Hepatic stellate cell (primary cell): ENCODE results near the gene NPC1L1.
"Not testable (repeated sequence)": the region's sequence is repeated elsewhere in the genome, so short reads cannot be mapped to it uniquely, and the experiment has no call there.

Experiments
- DNase-seq: peaks from one replicate; pipeline ENCODE4 v3.0.0; 2011; ENCODE audit warnings: low spot score

NPC1L1 gene

DNA sequence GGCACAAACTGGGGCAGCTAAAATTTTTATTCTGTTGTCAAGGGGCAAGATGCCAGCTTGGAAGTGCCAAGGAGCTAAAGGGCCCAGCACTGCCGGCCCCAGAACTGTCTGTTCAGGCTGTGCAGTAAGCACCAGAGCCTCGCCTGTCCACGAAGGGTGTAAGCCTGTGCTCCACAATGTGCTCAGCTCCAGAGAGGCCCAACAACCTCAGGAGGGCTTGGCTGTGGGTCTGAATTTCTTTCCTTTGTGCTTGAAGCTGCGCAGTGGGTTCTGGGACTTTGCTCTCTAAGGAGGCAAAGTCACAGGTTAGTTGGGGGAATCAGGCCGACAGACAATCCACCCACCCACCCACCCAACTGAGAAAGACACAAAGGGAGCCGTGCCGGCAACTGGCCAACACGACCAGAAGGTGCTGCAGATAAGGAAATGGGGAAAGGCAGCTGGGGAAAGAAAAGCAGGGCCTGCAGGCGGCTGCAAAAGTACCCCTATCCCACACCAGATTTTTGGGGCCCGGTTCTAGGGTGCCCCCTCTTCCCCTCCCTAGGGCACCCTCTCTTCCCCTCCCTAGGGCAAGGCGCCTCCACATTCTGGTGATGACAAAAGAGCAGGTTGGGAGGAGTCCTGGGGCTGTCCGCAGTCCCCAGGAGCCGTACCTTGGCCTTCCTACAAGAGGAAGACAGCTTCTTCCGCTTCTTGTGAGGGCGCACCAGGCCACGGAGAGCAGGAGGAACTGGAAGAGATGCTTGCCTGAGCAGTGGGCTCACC is 24.8 kb upstream of the NPC1L1 start:
- no peak for DNase-seq

DNA sequence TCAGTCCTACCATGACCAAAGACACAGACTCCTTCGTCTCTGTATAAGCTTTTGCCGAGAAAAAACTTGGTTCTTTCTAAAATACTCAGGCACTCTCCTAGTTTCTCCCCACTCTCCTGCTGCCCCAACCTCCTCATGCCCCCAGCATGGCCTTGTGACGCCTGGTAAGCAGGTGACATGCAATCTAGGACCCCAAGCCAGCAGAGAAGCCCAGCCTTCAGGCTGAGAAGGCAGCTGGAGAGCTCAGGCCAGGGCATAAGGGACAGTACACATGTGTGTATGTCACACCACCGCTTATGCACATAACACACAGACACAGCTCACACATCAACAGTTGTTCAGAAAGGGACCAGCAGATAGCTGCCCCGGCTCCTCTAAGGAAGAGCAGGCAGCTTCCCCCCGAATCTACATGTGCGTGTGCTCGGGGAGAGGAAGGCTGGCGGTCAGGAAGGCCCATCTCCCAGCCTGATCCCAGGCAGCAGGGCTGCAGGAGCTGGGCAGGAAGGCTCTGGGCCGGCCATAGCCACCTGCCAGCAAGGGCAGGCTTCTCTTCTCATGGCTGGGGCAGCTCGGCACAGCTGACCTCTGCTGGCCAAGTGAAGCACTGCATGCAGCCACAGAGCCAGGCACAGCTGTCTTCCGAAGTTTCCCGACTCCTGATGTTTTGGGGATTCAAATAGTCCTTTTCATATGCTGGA is 24.1 kb upstream of the NPC1L1 start:
- peak; percentile 65 for DNase-seq

DNA sequence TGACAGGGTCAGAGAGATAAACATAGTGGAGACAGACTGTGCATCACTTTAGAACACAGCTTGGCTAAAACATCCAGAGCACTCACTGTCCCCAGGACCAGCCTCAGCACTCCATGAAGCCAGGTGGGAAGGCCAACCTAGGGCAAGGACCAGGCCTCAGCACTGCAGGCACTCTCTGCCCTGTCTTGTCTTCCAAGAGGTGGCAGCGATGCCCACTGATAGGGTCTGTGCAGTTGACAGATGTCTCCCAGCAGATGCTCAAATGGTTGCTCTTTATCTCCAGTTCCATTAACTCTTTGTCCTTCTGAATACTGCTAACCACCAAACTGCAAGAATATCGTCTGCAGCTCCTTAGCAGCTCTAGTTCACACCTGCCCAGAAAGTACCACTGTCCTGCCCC is 23.5 kb upstream of the NPC1L1 start:
- DNase-seq, result no peak

DNA sequence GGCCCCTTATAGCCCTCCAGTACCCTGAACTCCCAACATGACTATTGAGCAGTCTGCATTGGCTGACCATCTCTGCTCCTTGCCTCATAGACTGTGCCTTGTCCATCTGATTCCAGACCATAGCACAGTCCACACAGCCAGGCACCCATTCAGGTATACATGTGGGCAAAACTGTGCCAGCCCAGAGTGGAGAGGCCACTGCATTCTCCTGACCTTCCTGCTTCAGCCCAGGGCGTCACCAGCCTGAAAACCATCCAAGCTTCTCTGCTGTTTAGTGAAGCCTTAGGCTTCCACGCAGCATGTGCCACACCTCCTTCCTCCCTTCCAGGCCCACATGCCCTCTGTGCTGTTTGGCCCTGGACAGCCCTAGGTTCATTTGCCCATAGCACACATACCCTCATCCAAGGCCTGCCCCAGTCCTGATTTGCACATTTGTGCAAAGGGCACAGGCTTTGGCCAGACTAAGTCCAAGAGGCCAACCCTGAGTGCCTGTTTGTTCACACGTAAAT is 22.1 kb upstream of the NPC1L1 start:
- no peak for DNase-seq

DNA sequence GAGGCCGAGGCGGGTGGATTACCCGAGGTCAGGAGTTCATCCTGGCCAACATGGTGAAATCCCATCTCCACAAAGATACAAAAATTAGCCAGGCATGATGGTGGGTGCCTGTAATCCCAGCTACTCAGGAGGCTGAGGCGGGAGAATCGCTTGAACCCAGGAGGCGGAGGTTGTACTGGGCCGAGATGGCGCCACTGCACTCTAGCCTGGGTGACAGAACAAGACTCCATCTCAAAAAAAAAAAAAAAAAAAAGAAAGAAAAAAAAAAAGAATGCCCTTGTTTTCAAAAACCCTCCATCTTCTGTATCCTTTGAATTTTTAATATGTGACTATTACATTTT is 21.5 kb upstream of the NPC1L1 start:
- not testable (repeated sequence) for DNase-seq

DNA sequence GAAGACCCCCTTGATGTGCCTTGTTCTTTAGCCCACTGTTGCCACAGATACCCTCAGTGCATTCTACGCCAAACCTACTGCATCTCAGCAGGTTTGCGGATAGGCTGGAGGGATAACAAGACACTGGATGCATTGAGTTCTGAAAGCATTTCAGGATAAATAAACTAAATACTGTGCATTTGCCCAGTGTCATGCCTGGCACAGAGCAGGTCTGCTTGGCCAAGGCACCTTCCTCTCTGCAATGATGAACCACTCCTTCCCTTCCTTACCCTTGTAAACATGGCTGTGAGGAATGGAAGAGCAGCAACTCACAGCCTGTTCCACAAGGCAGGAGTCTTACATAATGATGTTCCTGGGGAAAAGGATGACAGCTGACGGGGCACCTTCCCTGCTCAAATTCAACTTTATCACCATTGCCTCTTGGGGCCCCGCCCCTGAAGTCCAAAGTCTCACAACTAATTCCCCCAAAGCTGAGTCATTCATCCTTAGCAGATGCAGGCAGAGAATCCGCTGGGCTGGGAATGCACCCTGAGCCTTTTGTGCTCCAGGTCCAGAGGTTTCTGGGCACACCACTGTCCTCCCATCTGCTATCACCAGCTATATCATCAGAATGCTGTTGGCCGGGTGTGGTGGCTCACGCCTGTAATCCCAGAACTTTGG is 21.0 kb upstream of the NPC1L1 start:
- no peak for DNase-seq

DNA sequence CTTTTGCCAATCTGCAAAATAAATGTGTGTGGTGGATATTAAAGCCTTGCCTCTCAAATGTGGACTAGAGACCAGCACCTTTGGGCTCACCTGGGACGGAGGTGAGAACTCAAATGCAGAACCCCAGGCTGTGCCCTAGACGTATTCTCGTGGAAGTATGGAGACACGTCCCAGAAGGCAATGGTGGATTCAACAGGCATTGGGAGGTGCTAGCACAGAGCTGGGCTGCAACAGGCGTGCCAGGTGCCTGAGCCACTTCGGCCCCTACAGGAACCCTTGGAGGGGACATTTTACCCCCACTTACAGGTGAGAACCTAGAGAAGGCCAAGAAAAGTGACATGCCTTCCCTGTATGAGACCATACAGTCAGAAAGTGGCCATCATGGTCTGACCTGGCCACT is 20.4 kb upstream of the NPC1L1 start:
- DNase-seq, result no peak

DNA sequence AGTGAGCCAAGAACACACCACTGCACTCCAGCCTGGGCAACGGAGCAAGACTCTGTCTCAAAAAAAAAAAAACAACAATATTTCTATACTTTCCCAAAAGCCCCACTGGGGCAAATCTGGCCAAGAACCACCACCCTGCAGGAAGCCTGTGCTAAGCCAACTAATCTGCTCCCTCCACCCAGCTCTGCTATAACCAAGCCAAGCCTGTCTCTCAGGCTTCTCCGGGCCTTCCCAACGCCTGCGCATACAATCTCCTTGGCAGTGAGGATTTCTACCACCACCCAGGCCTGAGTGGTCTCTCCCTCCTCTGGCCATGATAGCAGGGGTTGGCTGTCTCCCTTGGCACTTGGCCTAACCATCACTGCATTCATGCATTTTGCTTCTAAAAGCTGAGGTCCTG is 18.4 kb upstream of the NPC1L1 start:
- no peak for DNase-seq

DNA sequence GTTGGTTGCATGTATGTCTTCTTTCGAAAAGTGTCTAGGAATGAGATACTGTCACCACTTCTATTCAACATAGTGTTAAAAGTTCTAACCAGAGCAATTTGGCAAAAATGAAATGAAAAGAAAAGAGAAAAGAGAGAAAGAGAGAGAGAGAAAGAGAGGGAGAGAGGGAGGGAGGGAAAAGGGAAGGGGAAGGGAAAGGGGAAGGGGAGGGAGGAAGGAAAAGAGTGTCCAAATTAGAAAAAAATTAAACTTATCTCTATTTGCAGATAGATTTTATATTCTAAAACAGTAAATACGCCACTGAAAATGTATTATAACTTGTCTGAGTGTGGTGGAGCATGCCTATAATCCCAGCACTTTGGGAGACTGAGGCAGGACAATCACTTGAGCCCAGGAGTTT is 16.4 kb upstream of the NPC1L1 start:
- DNase-seq, result no peak

DNA sequence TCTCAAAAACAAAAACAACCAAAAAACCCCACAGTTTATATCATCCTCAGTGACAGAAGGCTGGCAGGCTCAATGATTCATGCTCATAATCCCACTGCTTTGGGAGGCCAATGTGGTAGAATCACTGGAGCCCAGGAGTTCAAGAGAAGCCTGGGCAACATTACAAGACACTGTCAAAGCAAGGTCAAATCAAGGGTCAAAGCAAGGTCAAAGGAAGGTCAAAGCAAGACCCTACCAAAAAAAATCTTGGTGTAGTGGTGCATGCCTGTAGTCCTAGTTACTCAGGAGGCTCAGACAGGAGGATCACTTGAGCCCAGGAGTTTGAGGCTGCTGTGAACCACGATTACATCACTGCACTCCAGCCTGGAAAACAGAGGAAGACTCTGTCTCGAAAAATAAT is 14.2 kb upstream of the NPC1L1 start:
- DNase-seq, result no peak

DNA sequence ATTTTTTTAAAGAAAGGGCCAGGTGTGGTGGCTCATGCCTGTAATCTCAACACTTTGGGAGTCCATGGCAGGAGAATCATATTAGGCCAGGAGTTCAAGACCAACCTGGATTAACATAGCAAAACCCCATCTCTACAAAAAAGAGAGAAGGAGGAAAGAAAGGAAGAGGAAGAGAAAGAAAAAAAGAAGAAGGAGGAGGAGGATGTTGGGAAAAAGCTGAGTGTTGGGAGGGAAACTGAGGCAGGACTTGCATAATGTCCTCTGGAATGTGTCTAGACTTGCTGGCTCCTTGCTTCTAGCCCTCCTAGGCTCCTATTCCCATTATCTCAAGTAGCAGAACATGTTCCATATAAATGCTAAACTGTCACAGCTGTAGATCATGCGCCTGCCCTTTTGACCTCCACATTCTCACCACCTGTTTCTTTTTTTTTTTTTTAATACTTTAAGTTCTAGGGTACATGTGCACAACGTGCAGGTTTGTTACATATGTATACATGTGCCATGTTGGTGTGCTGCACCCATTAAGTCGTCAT is 11.4 kb upstream of the NPC1L1 start:
- not testable (repeated sequence) for DNase-seq

DNA sequence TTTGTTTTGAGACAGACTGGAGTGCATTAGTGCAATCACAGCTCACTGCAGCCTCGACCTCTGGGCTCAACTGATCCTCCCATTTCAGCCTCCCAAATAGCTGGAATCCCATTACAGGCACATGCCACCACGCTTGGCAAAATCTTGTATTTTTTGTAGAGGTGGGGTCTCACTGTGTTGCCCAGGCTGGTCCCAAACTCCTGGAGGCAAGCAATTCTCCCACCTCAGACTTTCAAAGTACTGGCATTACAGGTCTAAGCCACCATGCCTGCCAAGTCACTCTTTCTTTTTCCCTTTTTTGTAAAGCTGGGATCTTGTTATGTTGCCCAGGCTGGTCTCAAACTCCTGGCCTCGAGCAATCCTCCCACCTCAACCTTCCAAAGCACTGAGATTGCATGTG is 8.3 kb upstream of the NPC1L1 start:
- no peak for DNase-seq

DNA sequence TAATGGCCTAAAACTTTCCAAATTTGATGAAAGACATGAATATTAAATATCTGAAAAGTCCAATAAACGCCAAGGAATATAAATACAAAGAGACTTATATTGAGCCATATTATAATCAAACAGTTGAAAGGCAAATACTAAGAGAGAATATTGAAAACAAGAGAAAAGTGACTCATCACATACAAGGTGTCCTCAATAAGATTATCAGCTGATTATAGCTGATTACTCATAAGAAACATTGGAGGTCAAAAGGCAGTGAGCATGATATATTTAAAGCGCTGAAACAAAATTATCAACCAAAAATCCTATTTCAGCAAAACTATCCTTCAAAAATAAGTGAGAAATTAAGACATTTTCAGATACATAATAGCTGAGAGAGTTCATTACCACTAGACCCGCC is 7.8 kb upstream of the NPC1L1 start:
- no peak for DNase-seq

DNA sequence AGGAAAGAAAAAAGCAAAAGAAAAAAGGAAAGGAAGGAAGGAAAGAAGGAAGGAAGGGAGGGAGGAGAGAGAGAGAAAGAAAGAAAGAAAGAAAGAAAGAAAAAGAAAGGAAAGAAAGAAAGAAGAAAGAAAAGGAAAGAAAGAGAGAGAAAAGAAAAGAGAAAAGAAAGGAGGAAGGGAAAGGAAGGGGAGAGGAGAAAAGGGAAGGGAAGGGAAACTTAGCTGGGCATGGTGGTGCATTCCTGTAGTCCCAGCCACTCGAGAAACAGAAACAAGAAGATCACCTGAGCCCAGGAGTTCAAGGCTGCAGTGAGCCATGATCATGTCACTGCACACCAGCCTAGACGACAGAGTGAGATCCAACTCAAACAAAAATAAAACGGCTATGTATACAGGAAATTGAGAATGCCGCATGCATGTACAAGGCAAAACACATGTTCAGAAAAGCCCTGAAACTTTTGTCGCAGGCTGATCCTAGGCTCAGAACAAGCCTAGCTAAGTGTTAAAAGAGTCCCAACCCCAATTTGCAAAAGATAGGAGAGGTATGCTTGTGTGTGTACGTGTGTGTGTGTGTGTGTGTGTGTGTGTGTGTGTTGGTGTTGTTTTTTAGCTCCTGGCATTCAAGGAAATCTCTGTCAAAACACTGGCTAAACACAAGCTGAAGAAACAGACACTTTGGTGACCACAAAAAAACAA is 6.6 kb upstream of the NPC1L1 start:
- DNase-seq, result no peak

DNA sequence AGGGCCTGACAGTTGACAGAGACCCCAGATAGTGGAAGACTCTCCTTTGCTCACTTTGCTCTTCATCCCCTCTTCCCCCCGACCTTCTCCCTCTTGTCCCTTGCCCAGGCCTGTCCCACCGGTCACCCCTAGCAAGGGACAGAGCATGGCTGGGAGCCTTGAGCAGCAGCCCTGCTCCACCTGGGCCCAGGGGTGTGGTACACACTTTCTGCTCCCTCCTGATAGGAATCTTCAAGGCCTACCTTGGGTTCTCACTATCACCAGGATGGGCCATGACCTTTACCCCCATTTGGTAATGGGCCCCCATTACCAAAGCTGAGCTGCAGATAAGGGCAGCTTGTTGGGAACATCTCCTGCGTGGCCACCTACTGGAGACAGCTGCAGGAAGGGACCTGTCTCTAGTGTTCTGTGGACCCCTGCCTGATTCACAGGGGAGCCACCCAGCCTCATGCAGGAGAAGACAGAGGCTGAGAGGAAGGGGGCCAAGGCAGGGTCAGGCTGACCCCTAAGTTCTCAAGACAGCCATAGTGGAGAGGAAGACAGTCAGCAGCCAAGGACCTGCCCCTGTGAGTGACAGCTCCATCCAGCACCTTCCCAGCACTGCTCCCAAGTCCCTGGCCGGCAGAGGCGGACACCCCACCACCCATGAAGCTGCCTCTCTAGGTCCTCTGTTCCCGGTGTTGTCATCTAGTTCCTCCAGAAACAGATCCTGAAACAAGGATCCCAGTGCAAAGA is 913 bp upstream of the NPC1L1 start:
- no peak for DNase-seq

DNA sequence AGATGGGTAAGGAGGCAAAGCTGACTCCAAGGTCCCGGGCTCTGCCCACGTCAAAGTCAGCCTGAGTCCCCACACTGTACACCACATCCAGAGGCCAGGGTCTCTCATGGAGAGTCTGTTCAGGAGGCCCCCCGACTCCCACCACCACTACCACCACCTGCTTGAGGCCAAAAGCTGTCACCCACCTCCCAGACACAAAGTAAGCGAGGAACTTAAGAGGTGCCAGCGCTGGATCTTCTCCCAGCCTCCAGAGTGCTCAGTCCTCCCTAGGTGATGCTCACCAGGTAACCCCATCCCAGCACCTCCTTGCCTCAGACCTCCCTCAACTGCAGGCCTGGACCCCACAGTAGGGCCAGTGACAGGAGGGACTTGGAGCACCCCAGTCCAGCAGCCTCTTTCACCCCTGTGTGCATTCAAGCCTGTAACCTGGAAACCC is 520 bp downstream of the NPC1L1 start:
- DNase-seq, result no peak

DNA sequence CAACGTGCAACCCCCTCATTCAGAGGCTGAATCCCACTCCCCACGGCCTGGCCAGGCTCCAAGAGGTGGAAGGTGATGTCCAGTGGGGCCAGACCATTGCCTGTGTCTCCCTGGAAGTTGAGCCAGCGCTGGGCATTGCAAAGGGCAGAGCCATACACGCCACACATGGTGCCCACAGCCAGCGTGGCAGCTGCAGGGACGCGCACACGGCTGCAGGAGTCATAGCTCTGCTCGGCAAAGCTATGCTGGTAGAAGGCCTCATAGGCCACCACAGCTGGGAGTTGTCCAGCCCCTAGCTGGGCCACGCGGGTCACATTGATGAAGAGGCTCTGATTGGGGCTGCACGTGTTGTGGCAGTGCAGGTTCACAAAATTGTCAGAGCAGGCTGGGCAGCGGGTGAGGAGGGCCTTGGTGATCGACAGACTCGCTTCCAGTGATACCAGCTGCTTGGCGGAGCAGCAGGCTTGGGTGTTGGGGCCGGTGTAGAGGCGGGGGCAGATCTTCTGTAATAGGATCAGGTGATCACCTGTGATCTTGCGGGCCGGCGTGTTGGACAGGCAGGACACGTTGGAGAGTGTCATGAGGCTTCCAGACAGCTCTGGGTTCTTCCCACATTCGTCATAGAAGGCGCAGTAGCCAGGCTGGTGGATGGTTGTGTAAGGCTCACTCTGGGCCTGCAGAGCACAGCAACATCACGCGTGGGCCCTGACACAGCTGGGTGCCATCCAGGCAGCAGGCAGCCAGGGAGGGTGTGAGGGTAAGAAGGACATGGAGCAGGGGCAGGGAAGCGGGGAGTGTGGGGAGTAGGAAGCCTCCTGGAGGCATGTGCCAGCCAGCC is 1.2 kb downstream of the NPC1L1 start:
- no peak for DNase-seq

DNA sequence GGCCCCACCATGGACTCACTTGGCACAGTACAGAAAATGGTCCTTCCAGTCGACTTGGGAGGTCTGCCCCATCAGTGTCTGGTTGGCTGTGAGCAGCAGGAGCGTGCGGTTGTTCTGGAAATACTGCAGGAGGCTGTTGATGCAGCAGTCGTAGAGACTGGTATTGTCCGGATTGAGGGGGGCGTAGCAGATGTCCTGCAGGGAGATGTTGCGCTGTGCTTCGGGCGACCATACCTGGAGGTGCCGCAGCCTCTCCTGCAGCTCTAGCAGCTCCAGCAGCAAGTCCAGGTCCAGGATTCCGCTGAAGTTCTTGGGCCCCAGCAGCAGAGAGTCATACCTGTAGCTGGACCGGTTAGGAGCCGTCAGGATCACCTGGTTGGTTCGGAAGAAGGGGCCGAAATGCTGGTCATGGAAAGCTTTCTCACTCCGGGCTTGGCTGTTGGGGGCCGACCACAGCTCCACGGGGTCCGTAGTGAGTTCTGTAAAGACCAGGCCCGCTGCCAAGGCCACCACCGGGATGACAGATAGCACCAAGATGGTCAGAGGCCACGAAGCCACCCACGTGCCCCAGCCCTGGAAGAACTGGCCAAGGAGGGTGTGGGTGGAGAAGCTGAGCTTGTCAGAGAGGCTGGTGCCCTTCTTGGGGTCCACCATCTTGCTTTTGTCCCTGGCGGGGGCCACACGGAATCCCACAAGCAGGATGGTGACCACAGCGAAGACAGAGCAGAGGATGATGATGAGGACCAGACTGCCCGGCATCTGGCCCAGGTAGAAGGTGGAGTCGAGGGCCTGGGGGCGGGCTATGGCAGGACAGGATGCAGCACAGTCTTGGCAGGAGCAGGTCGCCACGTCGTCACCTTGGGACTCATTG is 2.1 kb downstream of the NPC1L1 start:
- no peak for DNase-seq

DNA sequence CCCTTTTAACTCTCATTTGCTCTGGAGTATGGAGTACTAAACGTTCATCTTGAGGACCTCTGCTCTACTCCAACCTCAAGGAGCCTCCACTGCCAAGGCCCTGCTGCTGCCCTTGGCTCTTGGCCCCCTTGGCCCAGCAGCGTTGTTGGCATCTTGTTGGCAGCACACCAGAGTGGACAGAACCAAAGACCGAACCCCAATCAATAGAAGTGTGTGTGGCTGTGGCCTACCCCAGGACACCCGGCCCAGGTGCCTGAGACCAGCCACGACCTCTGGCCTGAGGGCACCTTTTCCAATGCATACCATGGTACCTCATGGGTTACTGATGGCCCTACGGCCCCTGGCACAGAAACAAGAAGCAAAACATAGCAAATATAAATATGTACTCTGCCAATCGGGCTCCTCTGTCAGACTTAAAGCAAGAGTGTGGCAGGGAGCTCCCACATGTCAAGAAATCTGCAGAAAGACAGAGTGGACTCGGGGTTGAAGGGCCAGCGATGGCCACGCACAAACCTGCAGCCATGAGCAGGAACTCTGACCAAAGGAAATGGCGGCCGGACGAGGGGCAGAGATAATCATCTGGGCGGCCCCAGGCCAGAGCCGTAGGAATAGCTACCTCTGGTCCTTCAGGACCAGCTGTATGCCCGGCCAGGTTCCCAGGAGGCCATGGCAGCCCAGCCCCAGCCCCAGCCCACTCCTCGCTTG is 2.9 kb downstream of the NPC1L1 start:
- no peak for DNase-seq
